Kasumi-1 (cell line): ENCODE data around the gene ARHGEF10L.

ENCODE experiments used
- DNase-seq, 2 experiments: peaks; one replicate each; lab custom pipeline; 2025; lab: John Stamatoyannopoulos, UW

Gene ARHGEF10L

DNA sequence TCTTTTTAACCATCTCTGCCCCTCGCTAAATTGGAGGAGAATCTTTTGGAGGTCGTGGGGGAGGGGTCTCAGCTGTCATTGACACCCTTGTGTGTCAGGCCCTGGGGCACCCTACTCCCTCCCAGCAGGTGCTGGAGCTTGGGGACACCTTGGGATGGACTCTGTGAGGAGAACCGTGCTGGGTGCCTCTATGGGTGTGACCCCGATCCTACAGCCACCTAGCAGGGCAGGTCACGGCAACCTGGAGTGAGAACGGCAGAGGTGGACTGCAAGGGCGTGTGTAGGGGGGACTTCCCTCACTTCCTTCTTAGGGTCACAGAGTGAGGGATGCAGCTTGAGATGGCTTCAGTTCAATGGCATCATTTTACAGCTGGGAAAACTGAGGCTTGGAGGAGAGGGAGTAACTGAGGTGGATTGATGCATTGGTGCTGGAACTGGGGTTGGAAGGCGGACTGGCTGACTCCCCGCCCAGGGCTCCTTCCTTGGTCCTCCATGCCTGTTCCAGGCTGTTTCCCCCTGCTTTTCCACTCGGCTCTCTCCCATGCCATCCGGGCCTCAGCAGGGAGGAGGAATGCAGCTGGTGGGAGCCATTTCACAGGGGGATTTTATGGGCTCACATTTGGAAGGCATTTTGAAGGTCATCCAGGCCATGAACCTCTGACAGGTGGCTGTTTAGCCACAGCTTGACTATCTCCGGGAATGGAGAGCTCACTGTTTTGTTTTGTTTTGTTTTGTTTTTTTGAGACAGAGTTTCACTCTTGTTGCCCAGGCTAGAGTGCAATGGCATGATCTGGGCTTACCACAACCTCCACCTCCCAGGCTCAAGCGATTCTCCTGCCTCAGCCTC, 18.8 kb upstream of the ARHGEF10L start:
- no peak for DNase-seq

DNA sequence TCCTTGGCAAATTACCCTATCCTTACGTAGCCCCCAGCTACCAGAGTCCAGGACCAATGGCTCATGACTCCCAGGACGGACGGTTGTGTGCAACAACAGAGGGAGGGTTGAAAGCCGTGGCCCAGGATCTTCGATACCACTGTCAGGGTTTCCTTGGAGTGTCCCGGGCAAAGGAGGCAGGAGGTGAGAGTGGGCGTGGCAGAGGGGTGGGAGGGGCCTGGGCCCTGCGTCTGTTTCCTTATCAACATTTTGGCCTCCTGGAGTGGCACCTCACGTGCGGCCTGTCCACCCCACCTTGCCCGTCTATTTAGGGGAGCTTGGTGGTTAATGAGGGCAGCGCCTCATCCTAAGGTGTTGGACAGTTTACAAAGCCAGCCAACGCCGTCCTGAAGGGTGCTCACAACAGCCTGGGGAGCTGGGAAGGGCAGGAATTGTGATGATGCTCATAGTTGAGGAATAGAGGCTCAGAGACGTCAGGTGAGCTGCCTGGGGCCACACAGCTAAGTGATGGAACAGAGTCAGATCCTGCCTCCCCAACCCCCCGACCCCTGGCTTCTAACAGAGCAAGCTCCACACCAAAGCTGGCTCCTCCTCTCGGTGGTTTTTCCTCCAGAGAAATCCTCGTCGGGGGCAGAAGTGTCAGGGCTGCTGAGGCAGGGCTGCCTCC, 17.4 kb upstream of the ARHGEF10L start:
- DNase-seq = no peak

GRCh38 chr1:17523321-17524041, 16.0 kb upstream of the ARHGEF10L start:
- no peak for DNase-seq

DNA sequence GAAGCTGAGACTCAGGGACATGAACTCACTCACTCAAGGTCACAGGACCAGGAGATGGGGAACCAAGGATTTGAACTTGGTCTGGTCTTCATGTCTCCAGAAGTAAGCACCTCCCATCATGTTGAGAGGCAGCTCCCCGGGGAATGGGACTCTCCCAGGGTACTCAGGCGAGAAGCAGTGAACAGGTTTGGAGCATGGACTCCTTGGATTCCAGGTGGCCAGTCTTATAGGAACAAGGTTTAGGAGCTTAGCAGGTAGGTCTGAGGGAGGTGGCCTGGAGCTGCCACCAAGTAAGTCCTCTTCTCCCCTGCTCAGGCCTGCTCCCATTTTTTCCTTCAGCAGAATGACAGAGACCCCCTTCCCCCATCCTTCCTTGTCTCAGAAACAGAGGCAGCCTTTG, 14.9 kb upstream of the ARHGEF10L start:
- DNase-seq = no peak

- no peak for DNase-seq
Observed at GRCh38 chr1:17525996-17526686, 13.4 kb upstream of the ARHGEF10L start.

DNA sequence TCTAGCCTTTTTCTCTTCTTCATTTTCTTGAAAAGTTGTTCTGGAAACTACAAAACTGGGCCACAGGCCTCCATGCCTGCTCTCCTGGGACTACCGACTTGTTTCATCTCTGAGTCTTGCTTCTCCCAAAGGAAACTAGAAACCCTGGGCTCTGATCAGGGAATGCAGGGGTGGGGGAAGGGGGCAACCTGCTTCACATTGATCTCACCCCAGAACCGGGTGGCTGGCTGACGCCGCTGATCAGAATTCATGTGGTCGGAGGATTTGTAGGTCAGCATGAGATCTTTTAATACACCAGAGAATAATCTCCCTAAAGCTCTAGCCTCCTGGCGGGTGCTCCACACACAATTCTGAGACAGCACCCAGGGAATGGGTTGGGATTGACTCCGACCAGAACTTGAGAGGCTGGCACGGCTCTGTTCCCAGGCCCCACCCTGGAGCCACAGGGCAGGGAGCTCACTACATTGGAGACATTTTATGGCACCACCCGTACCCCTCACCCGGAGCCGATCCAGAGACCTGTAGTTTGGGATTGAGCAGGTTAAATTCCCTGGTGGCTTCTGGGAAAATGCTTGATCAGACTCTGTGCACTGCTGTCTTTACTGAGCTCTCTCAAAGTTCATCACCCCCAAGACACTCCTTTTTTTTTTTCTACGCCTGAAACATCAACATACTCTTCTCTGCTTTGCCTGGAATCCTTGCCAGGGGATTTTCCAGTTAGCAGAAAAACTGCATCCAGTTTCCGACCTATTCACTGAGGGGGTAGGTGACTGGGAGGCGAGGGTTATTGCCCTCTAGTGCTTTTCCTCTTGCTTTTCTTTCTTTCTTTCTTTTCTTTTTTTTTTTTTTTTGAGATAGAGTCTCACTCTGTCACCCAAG, 12.2 kb upstream of the ARHGEF10L start:
- DNase-seq = no peak

DNA sequence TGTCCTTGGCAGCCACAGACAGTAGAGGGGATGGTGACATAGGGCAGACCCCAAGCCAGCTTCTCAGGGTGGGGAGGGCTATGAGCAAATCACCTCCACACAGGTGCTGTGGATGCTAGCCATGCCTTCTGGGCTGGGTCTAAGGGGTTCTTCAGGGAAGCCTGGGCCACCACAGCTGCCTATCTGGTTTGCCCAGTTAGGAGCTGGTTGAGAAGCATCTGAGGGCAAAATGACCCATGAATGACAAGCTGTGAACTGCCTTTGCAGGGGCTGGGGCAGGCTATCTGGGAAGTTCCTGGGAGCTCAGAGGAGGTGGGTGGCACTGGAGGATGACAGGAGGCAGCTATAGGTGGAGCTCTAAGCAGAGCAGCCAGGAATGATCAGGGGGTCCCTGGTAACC, 10.1 kb upstream of the ARHGEF10L start:
- DNase-seq = no peak

DNA sequence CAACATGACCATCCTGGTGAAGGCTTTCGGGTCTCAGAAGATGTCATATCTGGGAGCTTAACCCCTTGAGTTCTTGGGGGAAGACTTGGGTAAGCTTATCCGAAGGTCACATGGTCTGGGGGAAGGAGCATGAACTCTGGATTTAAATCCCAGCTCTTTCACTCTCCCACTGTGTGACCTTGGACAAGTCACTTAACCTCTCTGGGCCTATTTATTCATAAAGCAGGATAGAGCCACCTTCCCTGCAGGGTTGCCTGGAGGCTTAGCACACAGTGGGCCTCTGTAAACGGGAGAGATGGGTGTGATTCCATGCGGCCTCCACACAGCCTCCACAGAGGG, 8.2 kb upstream of the ARHGEF10L start:
- DNase-seq = no peak

GRCh38 chr1:17531682-17532487, 7.6 kb upstream of the ARHGEF10L start:
- no peak for DNase-seq

DNA sequence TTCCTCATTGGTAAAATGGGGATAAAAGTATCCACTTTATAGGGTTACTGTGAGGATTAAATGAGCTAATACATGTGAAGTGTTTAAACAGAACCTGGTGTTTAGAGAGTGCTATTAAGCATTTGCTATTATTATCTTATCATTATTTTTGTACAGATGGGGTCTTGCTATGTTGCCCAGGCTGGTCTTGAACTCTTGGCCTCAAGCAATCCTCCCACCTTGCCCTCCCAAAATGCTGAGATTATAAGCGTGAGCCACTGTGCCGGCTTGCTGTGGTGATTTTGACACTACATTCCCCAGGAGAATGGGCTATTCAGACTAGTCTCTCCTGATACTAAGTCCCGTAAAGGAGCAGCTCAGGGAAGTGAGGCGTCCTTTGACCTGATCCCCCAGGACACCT, 6.3 kb upstream of the ARHGEF10L start:
- DNase-seq = no peak

DNA sequence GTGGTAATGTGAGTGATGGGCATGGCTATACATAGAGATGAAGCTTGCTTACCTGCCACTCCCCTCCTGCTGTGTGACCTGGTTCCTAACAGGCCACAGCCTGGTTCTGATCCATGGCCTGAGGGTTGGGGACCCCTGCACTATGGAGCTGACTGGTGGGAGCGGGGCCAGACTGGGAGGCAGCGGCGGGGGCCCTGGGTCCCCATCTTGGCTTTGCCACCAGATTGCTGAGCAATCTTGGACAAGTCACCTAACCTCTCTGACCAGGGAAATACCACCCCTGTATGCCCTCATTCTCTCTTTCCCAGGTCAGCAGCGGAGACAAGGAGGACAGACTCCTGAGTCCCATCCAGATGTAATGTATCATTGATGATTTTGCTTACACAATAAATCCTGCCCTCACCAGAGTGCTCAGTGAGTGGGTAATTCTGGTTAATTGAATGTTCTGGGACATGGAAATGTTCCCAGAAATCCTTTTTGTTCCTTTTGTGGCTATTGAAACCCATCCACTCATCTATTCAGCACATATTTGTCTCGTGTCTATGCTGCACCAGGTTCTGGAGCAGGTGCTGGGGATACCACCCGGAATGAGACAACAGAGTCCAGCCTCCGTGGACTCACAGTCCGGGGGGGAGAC, 4.1 kb upstream of the ARHGEF10L start:
- no peak for DNase-seq

DNA sequence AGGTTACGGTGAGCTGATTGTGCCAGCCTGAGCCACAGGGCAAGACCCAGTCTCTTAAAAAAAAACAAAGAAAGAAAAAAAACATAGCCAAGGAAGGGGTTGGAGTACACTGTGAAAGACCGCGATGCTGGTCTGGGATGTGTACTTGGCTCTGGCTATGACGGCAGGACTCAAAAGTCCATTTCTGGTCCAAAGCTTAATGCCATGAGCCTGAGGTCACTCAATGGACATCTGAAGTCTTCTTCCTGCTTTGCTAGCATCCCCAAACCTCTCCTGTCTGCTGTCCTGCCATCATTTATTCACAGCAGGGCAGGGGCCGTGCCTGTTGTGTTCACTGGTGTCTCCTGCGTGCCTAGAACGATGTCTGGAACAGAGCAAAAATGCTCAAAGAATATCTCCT, 1.5 kb upstream of the ARHGEF10L start:
- DNase-seq = no peak

DNA sequence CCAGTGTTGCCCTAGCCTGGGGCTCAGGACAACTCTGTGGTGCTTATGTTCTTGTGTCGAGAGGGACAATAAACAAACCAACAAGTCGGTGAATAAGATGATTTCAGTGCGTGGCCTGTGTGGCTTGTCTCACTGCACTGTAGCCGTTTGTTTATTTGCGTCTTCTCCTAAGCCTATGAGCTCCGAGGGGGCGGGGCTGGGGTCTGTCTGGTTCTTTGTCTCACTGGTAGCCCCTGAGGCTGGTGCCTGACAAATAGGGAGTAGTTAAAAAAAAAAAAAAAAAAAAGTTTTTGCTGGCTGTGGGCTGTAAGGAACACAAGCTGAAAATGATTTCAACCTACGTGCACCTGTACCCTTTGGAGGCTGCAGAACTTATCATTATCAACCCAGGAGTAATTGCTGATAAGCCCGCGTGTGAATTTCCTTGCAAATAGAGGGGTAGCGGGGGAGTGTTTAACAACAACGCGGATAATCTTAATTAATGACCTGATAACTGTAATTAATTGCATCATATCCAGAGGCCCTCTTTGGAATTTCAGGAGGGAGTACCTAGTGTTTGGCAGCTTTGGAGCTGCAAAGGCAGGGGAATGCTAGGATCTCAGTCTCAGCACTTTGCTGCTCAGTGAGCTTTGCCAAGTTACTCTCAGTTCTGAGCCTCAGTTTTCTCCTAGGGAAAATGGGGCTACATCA, 925 bp upstream of the ARHGEF10L start:
- no peak for DNase-seq

GRCh38 chr1:17539118-17539476, 401 bp upstream of the ARHGEF10L start:
- no peak for DNase-seq

DNA sequence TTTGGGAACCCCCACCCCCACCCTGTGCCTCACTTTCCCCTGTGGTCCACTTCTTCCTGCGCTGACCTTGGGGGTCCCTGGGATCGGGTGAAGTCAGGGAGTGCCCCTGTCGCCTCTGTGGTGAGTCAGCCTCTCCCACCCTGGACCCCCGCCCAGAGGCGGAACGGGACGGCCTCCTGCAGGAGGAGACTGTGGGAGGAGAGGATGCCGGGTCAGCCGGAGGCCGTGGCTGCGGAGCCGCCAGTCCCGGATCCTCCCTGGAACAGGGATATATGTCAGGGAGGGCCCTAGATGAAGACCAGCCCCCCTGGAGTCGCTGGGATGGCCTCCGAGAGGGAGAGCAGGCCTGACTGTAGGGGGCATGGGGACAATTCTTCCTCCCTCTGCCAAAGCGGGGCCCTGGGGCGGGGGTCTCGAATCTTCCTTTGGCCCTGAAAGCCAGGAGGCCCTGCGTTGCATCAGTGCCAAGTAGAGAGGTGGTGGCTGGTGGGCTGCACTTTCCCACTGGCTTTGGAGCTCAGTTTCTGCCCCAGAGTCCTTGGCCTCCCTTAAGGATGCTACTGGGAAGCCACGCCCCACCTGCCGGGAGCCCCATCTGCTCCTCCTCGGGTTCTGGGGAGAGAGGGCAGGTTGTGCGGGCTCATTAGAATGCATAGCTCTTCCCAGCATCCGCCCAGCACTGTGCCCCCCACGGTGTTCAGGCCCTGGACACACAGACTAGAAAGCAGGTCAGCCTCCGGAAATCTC, 930 bp downstream of the ARHGEF10L start:
- no peak for DNase-seq

DNA sequence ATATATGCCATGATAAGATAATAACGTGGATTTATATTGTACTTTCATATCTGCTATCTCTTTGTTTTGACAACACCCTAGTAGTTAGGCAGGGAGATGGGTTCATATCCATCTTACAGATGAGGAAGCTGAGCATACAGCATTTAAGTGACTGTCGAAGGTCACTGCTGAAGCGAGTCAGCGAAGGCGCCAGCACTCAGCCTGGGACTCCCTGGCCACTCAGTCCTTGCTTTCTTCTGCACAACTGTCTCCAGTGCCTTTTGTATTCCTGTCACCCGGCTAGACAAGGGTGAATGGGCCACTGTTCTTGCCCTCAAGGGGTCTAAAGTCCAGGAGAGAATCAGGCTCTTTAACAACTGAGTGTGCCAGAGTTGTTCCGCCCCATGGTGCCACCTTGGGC, 3.1 kb downstream of the ARHGEF10L start:
- DNase-seq = no peak

- no peak for DNase-seq
Observed at GRCh38 chr1:17544776-17545350, 5.4 kb downstream of the ARHGEF10L start.

- DNase-seq = no peak
Observed at GRCh38 chr1:17545356-17545755, 5.9 kb downstream of the ARHGEF10L start.
